Right kidney (tissue), 1 donor: Measurements from ENCODE around the gene KCNAB1.
"Not testable (repeated sequence)": the region's sequence is repeated elsewhere in the genome, so short reads cannot be mapped to it uniquely, and the experiment has no call there.

Source experiments
- DNase-seq: peaks from one replicate; pipeline ENCODE4 v3.0.0-alpha.2; 2016

Gene KCNAB1

GRCh38 chr3:156176629-156177210 is 56.3 kb downstream of the KCNAB1 start:
- DNase-seq = no peak

- DNase-seq = no peak
Observed at GRCh38 chr3:156180077-156180476, 59.7 kb downstream of the KCNAB1 start.

GRCh38 chr3:156181509-156181908 is 61.1 kb downstream of the KCNAB1 start:
- DNase-seq = no peak

GRCh38 chr3:156183396-156183795 is 63.0 kb downstream of the KCNAB1 start:
- no peak for DNase-seq

- no peak for DNase-seq
Observed at GRCh38 chr3:156184156-156184555, 63.8 kb downstream of the KCNAB1 start.

- no peak for DNase-seq
Observed at GRCh38 chr3:156187146-156187769, 66.9 kb downstream of the KCNAB1 start.

GRCh38 chr3:156188757-156189156 is 68.4 kb downstream of the KCNAB1 start:
- DNase-seq = no peak

GRCh38 chr3:156189927-156190326 is 69.5 kb downstream of the KCNAB1 start:
- DNase-seq = no peak

GRCh38 chr3:156194945-156195344 is 74.6 kb downstream of the KCNAB1 start:
- not testable (repeated sequence) for DNase-seq

- not testable (repeated sequence) for DNase-seq
Observed at GRCh38 chr3:156197152-156197551, 76.8 kb downstream of the KCNAB1 start.

GRCh38 chr3:156201411-156202405 is 81.3 kb downstream of the KCNAB1 start:
- DNase-seq = no peak

GRCh38 chr3:156206157-156206556 is 85.8 kb downstream of the KCNAB1 start:
- DNase-seq = no peak

GRCh38 chr3:156207802-156208685 is 87.7 kb downstream of the KCNAB1 start:
- DNase-seq = no peak

GRCh38 chr3:156209631-156210335 is 89.4 kb downstream of the KCNAB1 start:
- no peak for DNase-seq

- no peak for DNase-seq
Observed at GRCh38 chr3:156211583-156211982, 91.2 kb downstream of the KCNAB1 start.

GRCh38 chr3:156214676-156215075 is 94.3 kb downstream of the KCNAB1 start:
- no peak for DNase-seq

- no peak for DNase-seq
Observed at GRCh38 chr3:156215751-156216150, 95.4 kb downstream of the KCNAB1 start.

- DNase-seq = no peak
Observed at GRCh38 chr3:156216216-156216615, 95.8 kb downstream of the KCNAB1 start.

- DNase-seq = no peak
Observed at GRCh38 chr3:156216852-156217251, 96.5 kb downstream of the KCNAB1 start.

GRCh38 chr3:156217674-156218352 is 97.4 kb downstream of the KCNAB1 start:
- DNase-seq = no peak

GRCh38 chr3:156218353-156218744 is 98.0 kb downstream of the KCNAB1 start:
- DNase-seq = no peak
